ENCODE data around the gene TBC1D3I.
"Not testable (repeated sequence)": the region's sequence is repeated elsewhere in the genome, so short reads cannot be mapped to it uniquely, and the experiment has no call there.

DNA sequence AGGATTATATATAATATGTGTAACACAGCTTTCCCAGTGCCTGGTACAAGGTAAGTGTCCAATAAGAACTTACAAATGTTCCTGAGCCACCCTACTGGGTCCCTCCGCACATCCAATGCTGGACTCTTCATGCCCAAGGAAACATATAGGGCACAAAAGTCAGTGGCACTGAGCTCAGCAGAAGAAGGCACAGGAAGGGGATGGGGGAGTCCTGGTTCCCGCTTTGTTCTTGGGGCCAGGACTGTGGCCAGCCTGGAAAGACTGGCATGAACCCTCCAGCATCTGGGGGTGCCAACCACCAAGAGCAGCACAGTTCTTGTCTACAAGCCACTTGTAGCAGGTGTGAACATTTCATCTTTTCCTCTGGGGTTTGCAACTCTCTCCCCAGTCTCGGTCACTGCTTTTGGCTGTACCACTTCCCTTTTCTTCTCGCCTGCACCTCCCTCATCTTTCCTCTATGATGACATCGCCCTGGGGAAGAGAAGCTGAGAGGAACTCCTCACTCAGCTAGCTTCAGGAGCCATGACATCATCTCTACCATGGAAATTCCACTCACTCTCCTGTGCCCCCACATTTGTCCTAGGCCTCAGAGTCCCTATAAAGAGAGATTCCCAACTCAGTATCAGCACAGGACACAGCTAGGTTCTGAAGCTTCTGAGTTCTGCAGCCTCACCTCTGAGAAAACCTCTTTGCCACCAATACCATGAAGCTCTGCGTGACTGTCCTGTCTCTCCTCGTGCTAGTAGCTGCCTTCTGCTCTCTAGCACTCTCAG lies 53.7 kb downstream of the TBC1D3I start, which contains the start of gene CCL4L2:
- TF ChIP-seq TAF1 (conservative IDR thresholded peaks at IDR 0.05); RXRA (IDR thresholded peaks at IDR 0.05); ZBTB33 (IDR thresholded peaks at IDR 0.05); MAX (IDR thresholded peaks at IDR 0.05): not testable (repeated sequence)
- TF ChIP-seq, protein P1, sequence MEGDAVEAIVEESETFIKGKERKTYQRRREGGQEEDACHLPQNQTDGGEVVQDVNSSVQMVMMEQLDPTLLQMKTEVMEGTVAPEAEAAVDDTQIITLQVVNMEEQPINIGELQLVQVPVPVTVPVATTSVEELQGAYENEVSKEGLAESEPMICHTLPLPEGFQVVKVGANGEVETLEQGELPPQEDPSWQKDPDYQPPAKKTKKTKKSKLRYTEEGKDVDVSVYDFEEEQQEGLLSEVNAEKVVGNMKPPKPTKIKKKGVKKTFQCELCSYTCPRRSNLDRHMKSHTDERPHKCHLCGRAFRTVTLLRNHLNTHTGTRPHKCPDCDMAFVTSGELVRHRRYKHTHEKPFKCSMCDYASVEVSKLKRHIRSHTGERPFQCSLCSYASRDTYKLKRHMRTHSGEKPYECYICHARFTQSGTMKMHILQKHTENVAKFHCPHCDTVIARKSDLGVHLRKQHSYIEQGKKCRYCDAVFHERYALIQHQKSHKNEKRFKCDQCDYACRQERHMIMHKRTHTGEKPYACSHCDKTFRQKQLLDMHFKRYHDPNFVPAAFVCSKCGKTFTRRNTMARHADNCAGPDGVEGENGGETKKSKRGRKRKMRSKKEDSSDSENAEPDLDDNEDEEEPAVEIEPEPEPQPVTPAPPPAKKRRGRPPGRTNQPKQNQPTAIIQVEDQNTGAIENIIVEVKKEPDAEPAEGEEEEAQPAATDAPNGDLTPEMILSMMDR (IDR thresholded peaks at IDR 0.05; ENCODE audit: low read depth, low read length, missing input control) = not testable (repeated sequence)
- TF ChIP-seq, protein P2, sequence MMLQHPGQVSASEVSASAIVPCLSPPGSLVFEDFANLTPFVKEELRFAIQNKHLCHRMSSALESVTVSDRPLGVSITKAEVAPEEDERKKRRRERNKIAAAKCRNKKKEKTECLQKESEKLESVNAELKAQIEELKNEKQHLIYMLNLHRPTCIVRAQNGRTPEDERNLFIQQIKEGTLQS (IDR thresholded peaks at IDR 0.05) = not testable (repeated sequence)
- TF ChIP-seq, protein P3, sequence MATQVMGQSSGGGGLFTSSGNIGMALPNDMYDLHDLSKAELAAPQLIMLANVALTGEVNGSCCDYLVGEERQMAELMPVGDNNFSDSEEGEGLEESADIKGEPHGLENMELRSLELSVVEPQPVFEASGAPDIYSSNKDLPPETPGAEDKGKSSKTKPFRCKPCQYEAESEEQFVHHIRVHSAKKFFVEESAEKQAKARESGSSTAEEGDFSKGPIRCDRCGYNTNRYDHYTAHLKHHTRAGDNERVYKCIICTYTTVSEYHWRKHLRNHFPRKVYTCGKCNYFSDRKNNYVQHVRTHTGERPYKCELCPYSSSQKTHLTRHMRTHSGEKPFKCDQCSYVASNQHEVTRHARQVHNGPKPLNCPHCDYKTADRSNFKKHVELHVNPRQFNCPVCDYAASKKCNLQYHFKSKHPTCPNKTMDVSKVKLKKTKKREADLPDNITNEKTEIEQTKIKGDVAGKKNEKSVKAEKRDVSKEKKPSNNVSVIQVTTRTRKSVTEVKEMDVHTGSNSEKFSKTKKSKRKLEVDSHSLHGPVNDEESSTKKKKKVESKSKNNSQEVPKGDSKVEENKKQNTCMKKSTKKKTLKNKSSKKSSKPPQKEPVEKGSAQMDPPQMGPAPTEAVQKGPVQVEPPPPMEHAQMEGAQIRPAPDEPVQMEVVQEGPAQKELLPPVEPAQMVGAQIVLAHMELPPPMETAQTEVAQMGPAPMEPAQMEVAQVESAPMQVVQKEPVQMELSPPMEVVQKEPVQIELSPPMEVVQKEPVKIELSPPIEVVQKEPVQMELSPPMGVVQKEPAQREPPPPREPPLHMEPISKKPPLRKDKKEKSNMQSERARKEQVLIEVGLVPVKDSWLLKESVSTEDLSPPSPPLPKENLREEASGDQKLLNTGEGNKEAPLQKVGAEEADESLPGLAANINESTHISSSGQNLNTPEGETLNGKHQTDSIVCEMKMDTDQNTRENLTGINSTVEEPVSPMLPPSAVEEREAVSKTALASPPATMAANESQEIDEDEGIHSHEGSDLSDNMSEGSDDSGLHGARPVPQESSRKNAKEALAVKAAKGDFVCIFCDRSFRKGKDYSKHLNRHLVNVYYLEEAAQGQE (IDR thresholded peaks at IDR 0.05) = not testable (repeated sequence)
